GM23248 (cell line): Measurements from ENCODE around the gene MN1. TPM values are rescaled to one million over a fixed set of nuclear protein-coding genes. Genes with fewer than 3 reads are reported as not detected.

Experiments
- DNase-seq: peaks from one replicate; pipeline ENCODE4 v3.0.0-alpha.2; 2015
- H2AFZ ChIP-seq: fragments of 200-600 bp; sonication (generic); 2 replicates; pipeline ENCODE4 v1.6.1; 2016; ENCODE audit warnings: antibody characterized with exemption
- H3F3A ChIP-seq: fragments of 200-600 bp; sonication (generic); 2 replicates; pipeline ENCODE4 v1.6.1; 2016; ENCODE audit warnings: mild to moderate bottlenecking, antibody characterized with exemption, mixed run types; ENCODE audit not compliant: insufficient read depth
- H3K27ac ChIP-seq: fragments of 200-600 bp; sonication (generic); 2 replicates; pipeline ENCODE4 v1.5.1; 2016; ENCODE audit warnings: mild to moderate bottlenecking
- H3K27me3 ChIP-seq: fragments of 200-600 bp; sonication (generic); replicated peaks from 2 replicates; pipeline ENCODE4 v1.6.1; 2016; ENCODE audit warnings: mild to moderate bottlenecking; ENCODE audit not compliant: insufficient read depth
- H3K36me3 ChIP-seq: fragments of 200-600 bp; sonication (generic); 2 replicates; pipeline ENCODE4 v1.6.1; 2016; ENCODE audit warnings: low read depth, mild to moderate bottlenecking
- H3K4me1 ChIP-seq: fragments of 200-600 bp; sonication (generic); 2 replicates; pipeline ENCODE4 v1.6.1; 2016; ENCODE audit warnings: mild to moderate bottlenecking; ENCODE audit not compliant: insufficient read depth
- H3K4me2 ChIP-seq: fragments of 200-600 bp; sonication (generic); one replicate; pipeline ENCODE4 v1.6.1; 2016; ENCODE audit warnings: mild to moderate bottlenecking; ENCODE audit not compliant: unreplicated experiment
- H3K4me3 ChIP-seq: fragments of 200-600 bp; sonication (generic); 2 replicates; pipeline ENCODE4 v1.5.1; 2016; ENCODE audit warnings: mild to moderate bottlenecking
- H3K79me2 ChIP-seq: fragments of 200-600 bp; sonication (generic); 2 replicates; pipeline ENCODE4 v1.6.1; 2016; ENCODE audit warnings: mild to moderate bottlenecking; ENCODE audit not compliant: insufficient read depth
- H3K9ac ChIP-seq: fragments of 200-600 bp; sonication (generic); 2 replicates; pipeline ENCODE4 v1.6.1; 2016; ENCODE audit warnings: mild to moderate bottlenecking
- H3K9me2 ChIP-seq: fragments of 200-600 bp; sonication (generic); 2 replicates; pipeline ENCODE4 v1.6.1; 2016; ENCODE audit warnings: mixed run types, mild to moderate bottlenecking, moderate library complexity; ENCODE audit not compliant: insufficient read depth
- H3K9me3 ChIP-seq: fragments of 200-600 bp; sonication (generic); one replicate; pipeline ENCODE4 v1.6.1; 2017; ENCODE audit warnings: low read depth
- H4K20me1 ChIP-seq: fragments of 200-600 bp; sonication (generic); 2 replicates; pipeline ENCODE4 v1.6.0; 2016; ENCODE audit not compliant: insufficient read depth
- EZH2 ChIP-seq: fragments of 200-600 bp; sonication (generic); IDR thresholded peaks from 2 replicates; pipeline ENCODE4 v1.6.1; 2018; ENCODE audit warnings: antibody characterized with exemption, mild to moderate bottlenecking; ENCODE audit not compliant: insufficient read depth, poor library complexity, severe bottlenecking
- EZH2phosphoT487 ChIP-seq: fragments of 200-600 bp; sonication (generic); IDR thresholded peaks from 2 replicates; pipeline ENCODE4 v1.6.1; 2018; ENCODE audit warnings: antibody characterized with exemption, moderate library complexity, mild to moderate bottlenecking, low read depth; ENCODE audit not compliant: insufficient read depth
- WGBS, 2 experiments: methylation state at CpG; one replicate each; pipeline ENCODE4 v1.1.6; 2015 to 2017; ENCODE audit warnings: low lambda C conversion rate in 2 of 2, low coverage in 1 of 2; ENCODE audit errors: missing lambda C conversion rate in 2 of 2; 5-methylcytosine and 5-hydroxymethylcytosine counted together
- in situ Hi-C: fragments of 300-500 bp; cut with MboI; formaldehyde crosslinking; loops from 2 replicates; pipeline ENCODE4 v1.15.0; 2020
- polyA plus RNA-seq: library from polyadenylated mRNA; unstranded; fragments of >200 nt; fragmentation: Nextera tagmentation; extraction: Ambion mirVana; gene quantifications from 2 replicates; pipeline ENCODE4 v1.2.1, GENCODE V29; 2016
- total RNA-seq: library from RNA; depleted of rRNA; stranded (reverse); fragments of >200 nt; shearing (Covaris generic); gene quantifications from 2 replicates; pipeline ENCODE4 v1.2.3, GENCODE V29; 2014

MN1 gene
- total and polyA plus RNA-seq, 2 experiments from 2014 or later: 4.2 to 24.8 TPM

- no peak for DNase-seq
- in situ Hi-C loops: no loop called here
- no peak overlapping the region for H3K9ac ChIP-seq
- H3K4me3 ChIP-seq: no peak overlapping the region
- H3K27me3 ChIP-seq: no peaks in the 10 kb centered on the region
- peaks cover 10% of the 10 kb centered on the region for H3K4me1 ChIP-seq
- no peaks in the 10 kb centered on the region for H3K9me2 ChIP-seq
- TF ChIP-seq EZH2phosphoT487 (no peak), EZH2 (no peak)
- WGBS, 2 experiments: 74 to 78% methylated on average over 3 of the region's 3 CpGs
- no peaks in the 10 kb centered on the region for H3K9me3 ChIP-seq
- H3K79me2 ChIP-seq: no peaks in the 10 kb centered on the region
- H3K27ac ChIP-seq: no peak overlapping the region
- H4K20me1 ChIP-seq: no peaks in the 10 kb centered on the region
- no peaks in the 10 kb centered on the region for H3K36me3 ChIP-seq
- no peak overlapping the region for H3K4me2 ChIP-seq
- no peak overlapping the region for H2AFZ ChIP-seq
- 0 out of 2 replicates have a peak, but pooled peaks cover 8% of the 10 kb centered on the region for H3F3A ChIP-seq
Measured at GRCh38 chr22:27731621-27732020, 69.9 kb downstream of the MN1 start.

DNA sequence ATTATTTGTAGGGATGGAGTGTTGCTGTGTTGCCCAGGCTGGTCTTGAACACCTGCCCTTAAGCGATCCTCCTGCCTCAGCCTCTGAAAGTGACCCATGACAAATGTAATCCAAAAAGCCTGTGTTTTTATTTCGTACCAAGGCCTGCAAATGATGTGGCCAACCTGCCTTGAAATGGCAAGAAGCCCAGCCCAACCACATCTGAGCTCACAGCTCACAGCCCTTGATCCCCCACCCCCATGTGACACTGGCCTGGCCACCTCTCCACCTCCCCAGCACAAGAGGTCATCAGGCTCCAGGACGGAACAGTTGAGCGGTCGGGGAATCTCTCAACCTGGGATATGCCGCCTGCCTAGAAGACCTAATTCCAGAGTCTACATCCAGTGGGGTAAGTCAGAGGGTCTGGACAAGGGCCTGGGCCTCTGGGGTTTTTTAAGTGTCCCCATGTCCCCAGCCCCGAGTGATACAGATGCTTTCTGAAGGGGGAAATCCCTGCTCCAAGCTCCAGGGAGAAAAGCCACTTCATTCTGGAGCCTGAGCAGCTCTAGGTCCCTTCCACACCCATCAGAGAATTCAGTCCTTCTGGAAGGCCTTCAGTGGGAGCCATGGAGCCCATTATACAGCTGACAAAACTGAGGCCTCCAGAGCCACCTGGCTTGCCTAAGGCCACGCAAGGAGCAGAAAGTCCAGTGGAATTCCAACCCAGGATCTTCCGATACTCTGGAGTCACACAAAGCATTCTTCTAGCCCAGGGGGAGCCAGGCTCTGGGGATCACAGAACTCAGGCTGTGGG lies 70.7 kb downstream of the MN1 start:
- Histone ChIP-seq H3K4me2 (no peak overlapping the region), H3K9me3 (no peaks in the 10 kb centered on the region), H3K9ac (no peak overlapping the region), H3K9me2 (no peaks in the 10 kb centered on the region), H3K4me1 (peaks cover 18% of the 10 kb centered on the region), H3K79me2 (no peaks in the 10 kb centered on the region), H3K36me3 (no peaks in the 10 kb centered on the region), H2AFZ (no peak overlapping the region), H3K27me3 (no peaks in the 10 kb centered on the region), H3K27ac (no peak overlapping the region), H4K20me1 (no peaks in the 10 kb centered on the region), H3K4me3 (no peak overlapping the region), H3F3A (0 out of 2 replicates have a peak, but pooled peaks cover 8% of the 10 kb centered on the region)
- no peak for DNase-seq
- in situ Hi-C loops: no loop called here
- 84 to 88% methylated on average over 8 to 9 of the region's 9 CpGs for WGBS, 2 experiments
- TF ChIP-seq EZH2phosphoT487 (no peak), EZH2 (no peak)

- Histone ChIP-seq H3K79me2 (no peaks in the 10 kb centered on the region), H3K9ac (no peak overlapping the region), H2AFZ (no peak overlapping the region), H3K4me3 (no peak overlapping the region), H4K20me1 (no peaks in the 10 kb centered on the region), H3K4me2 (no peak overlapping the region), H3K27ac (no peak overlapping the region), H3K9me2 (no peaks in the 10 kb centered on the region), H3K27me3 (no peaks in the 10 kb centered on the region), H3K36me3 (no peaks in the 10 kb centered on the region), H3K9me3 (no peaks in the 10 kb centered on the region), H3K4me1 (peaks cover 29% of the 10 kb centered on the region), H3F3A (0 out of 2 replicates have a peak, but pooled peaks cover 13% of the 10 kb centered on the region)
- in situ Hi-C loops: no loop called here
- no peak for TF ChIP-seq EZH2
- TF ChIP-seq EZH2phosphoT487: no peak
- DNase-seq: no peak
- 57 to 62% methylated on average over 4 of the region's 4 CpGs for WGBS, 2 experiments
Measured at GRCh38 chr22:27729246-27729645, 72.3 kb downstream of the MN1 start.

- H4K20me1 ChIP-seq: no peaks in the 10 kb centered on the region
- 80 to 83% methylated on average over 4 of the region's 4 CpGs for WGBS, 2 experiments
- peaks cover 31% of the 10 kb centered on the region for H3K4me1 ChIP-seq
- no peaks in the 10 kb centered on the region for H3K9me2 ChIP-seq
- no peak overlapping the region for H3K4me3 ChIP-seq
- no peaks in the 10 kb centered on the region for H3K79me2 ChIP-seq
- in situ Hi-C loops: no loop called here
- TF ChIP-seq EZH2phosphoT487: no peak
- no peak for TF ChIP-seq EZH2
- H2AFZ ChIP-seq: peak overlapping the region; percentile 68
- H3K27ac ChIP-seq: peak overlapping the region; percentile 87
- 0 out of 2 replicates have a peak, but pooled peaks cover 16% of the 10 kb centered on the region for H3F3A ChIP-seq
- H3K36me3 ChIP-seq: no peaks in the 10 kb centered on the region
- H3K9me3 ChIP-seq: no peaks in the 10 kb centered on the region
- peak overlapping the region; percentile 67; the same call in 1 of the 2 replicates for H3K9ac ChIP-seq
- no peaks in the 10 kb centered on the region for H3K27me3 ChIP-seq
- no peak for DNase-seq
- no peak overlapping the region for H3K4me2 ChIP-seq
Measured at GRCh38 chr22:27727673-27728451, 73.7 kb downstream of the MN1 start.
